Thoracic aorta (tissue), 2 donors: ENCODE data around the gene AMIGO3. TPM values are rescaled to one million over a fixed set of nuclear protein-coding genes. Genes with fewer than 3 reads are reported as not detected.

ENCODE experiments used
- ATAC-seq: fragments of 150-250 bp; one replicate; pipeline ENCODE4 v1.8.0; 2017; ENCODE audit warnings: low read depth; ENCODE audit not compliant: insufficient number of reproducible peaks, low FRiP score
- DNase-seq: peaks from one replicate; pipeline ENCODE4 v3.0.0-alpha.2; 2020; ENCODE audit warnings: low spot score
- H3K27ac ChIP-seq, 2 donors: fragments of 200-600 bp; sonication (generic); 1 replicate in 1 of 2; 2 replicates in 1 of 2; pipeline ENCODE4 v1.5.1; 2016; ENCODE audit warnings: mild to moderate bottlenecking in 2 of 2, moderate library complexity in 2 of 2
- H3K27me3 ChIP-seq: fragments of 200-600 bp; sonication (generic); replicated peaks from 2 replicates; pipeline ENCODE4 v1.6.0; 2016; ENCODE audit warnings: mild to moderate bottlenecking; ENCODE audit not compliant: insufficient read depth
- H3K36me3 ChIP-seq: fragments of 200-600 bp; sonication (generic); one replicate; pipeline ENCODE4 v1.5.1; 2016
- H3K4me1 ChIP-seq, 2 donors: fragments of 200-600 bp; sonication (generic); 1 replicate in 1 of 2; 2 replicates in 1 of 2; pipeline versions ENCODE4 v1.5.1 to v1.6.0; 2016; ENCODE audit warnings: low read depth in 2 of 2, mild to moderate bottlenecking in 1 of 2; ENCODE audit not compliant: control insufficient read depth in 1 of 2
- H3K4me3 ChIP-seq: fragments of 200-600 bp; sonication (generic); 2 replicates; pipeline ENCODE4 v1.5.1; 2016; ENCODE audit warnings: mild to moderate bottlenecking
- H3K9me3 ChIP-seq: fragments of 200-600 bp; sonication (generic); 2 replicates; pipeline ENCODE4 v1.5.1; 2016
- total RNA-seq, 2 donors: library from RNA; depleted of rRNA; stranded (reverse); fragments of >200 nt; gene quantifications; one replicate each; pipeline versions ENCODE4 v1.1.0 to v1.2.3, GENCODE V29; 2016
- TF ChIP-seq, protein P1 (sequence below): fragments of 200-600 bp; sonication (generic); IDR thresholded peaks from one replicate; pipeline ENCODE4 v1.5.1; 2019; ENCODE audit warnings: antibody characterized with exemption

The AMIGO3 gene
- total RNA-seq, 2 donors from 2014 or later = 3.0 to 5.8 TPM

- no peak for ATAC-seq
- Histone ChIP-seq H3K36me3 (peaks cover 32% of the 10 kb centered on the region), H3K27me3 (no peaks in the 10 kb centered on the region), H3K9me3 (no peaks in the 10 kb centered on the region), H3K27ac (no peak overlapping the region), H3K4me1 (no peaks in the 10 kb centered on the region), H3K4me3 (no peak overlapping the region)
- TF ChIP-seq, protein P1, sequence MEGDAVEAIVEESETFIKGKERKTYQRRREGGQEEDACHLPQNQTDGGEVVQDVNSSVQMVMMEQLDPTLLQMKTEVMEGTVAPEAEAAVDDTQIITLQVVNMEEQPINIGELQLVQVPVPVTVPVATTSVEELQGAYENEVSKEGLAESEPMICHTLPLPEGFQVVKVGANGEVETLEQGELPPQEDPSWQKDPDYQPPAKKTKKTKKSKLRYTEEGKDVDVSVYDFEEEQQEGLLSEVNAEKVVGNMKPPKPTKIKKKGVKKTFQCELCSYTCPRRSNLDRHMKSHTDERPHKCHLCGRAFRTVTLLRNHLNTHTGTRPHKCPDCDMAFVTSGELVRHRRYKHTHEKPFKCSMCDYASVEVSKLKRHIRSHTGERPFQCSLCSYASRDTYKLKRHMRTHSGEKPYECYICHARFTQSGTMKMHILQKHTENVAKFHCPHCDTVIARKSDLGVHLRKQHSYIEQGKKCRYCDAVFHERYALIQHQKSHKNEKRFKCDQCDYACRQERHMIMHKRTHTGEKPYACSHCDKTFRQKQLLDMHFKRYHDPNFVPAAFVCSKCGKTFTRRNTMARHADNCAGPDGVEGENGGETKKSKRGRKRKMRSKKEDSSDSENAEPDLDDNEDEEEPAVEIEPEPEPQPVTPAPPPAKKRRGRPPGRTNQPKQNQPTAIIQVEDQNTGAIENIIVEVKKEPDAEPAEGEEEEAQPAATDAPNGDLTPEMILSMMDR = no peak
- no peak for DNase-seq
Measured at GRCh38 chr3:49732597-49732996, 13.1 kb upstream of the AMIGO3 start.

- Histone ChIP-seq H3K36me3 (peaks cover 29% of the 10 kb centered on the region), H3K4me3 (no peak overlapping the region), H3K4me1 (peaks cover 0 to under 1% of the 10 kb centered on the region in 2 donors), H3K9me3 (no peaks in the 10 kb centered on the region), H3K27ac (no peak overlapping the region), H3K27me3 (no peaks in the 10 kb centered on the region)
- TF ChIP-seq, protein P1 = no peak
- ATAC-seq (no peak), DNase-seq (no peak)
Measured at GRCh38 chr3:49729966-49730609, 10.6 kb upstream of the AMIGO3 start.

DNA sequence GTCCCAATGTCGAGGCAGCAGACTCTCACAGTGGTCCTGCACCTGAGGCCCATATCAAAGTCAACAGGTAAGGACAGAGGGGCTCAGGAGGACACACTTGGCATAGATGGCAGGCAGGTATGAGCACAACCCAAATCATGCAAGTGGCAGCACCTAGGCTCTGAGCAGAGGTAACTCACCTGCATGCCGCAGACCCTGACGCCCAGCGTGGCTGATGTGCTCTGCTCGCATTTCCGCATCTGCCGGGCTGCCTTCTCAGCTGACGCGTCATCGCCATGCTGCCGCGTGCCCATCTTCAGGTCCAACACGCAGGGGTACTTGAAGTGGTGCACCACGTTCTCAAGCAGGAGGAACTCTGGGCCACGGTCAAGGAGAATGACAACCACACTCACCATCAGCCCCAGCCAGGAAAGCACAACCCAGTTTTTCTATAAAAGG lies 8.5 kb upstream of the AMIGO3 start:
- H3K4me1 ChIP-seq = peaks cover 6 to 13% of the 10 kb centered on the region in 2 donors
- ATAC-seq (no peak), DNase-seq (no peak)
- TF ChIP-seq, protein P1 = no peak
- H3K4me3 ChIP-seq = no peak overlapping the region
- peaks cover 23% of the 10 kb centered on the region for H3K36me3 ChIP-seq
- H3K27ac ChIP-seq = no peak overlapping the region
- no peaks in the 10 kb centered on the region for H3K9me3 ChIP-seq
- no peaks in the 10 kb centered on the region for H3K27me3 ChIP-seq

GRCh38 chr3:49727154-49727923 lies 7.9 kb upstream of the AMIGO3 start:
- H3K27ac ChIP-seq = no peak overlapping the region
- TF ChIP-seq, protein P1 = no peak
- no peak for DNase-seq

DNA sequence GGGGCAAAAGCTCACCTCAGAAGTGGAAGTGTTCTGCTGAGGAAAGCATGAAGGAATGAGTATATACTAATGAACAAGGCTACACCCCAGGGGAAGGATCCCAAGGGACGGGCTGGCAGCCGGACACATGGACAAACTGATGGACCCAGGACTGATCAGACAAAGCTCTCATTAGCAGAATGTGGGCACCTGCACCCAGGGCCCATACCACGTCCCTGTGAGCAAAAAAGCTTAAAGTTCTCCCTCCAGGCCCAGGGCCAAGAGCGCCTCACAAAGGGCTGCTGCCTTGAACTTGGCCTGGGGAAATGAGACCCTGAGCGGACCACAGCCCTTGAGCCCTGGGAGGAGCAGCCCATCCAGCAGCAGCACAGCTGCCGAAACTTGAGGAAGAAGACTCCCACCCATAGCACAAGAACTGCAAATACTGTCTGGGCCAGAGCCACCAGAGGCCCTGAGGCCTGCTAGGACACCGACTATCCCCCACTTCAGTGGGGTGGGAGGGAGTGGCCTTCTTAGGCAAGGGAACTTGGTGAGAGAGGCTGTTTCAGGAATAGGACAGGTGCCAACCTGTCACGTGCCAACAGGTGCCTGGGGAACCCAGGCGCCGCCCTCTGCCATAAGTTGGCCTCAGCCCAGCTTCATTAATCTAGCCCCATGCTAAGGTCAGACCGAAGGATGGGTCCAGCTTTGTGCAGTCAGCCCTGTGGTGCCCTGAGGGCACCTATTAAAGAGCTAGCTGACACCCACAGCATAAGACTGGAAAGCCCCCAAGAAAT lies 6.6 kb upstream of the AMIGO3 start:
- no peaks in the 10 kb centered on the region for H3K27me3 ChIP-seq
- DNase-seq = no peak
- H3K36me3 ChIP-seq = peaks cover 19% of the 10 kb centered on the region
- no peak for ATAC-seq
- no peak overlapping the region for H3K4me3 ChIP-seq
- no peak overlapping the region for H3K27ac ChIP-seq
- TF ChIP-seq, protein P1 = no peak
- H3K9me3 ChIP-seq = no peaks in the 10 kb centered on the region
- H3K4me1 ChIP-seq = peaks cover 13 to 22% of the 10 kb centered on the region in 2 donors

More at GRCh38 chr3:49727154-49727923, 7.9 kb upstream of the AMIGO3 start:
- Histone ChIP-seq H3K27me3 (no peaks in the 10 kb centered on the region), H3K36me3 (peaks cover 23% of the 10 kb centered on the region), H3K4me1 (peaks cover 12 to 19% of the 10 kb centered on the region in 2 donors), H3K9me3 (no peaks in the 10 kb centered on the region), H3K4me3 (no peak overlapping the region)
- ATAC-seq = no peak
